AG10803 (cell line): Measurements from ENCODE around the gene C16orf46.

Experiments
- DNase-seq: peaks from one replicate; pipeline ENCODE4 v3.0.0; 2010; ENCODE audit warnings: low read depth
- H3K4me3 ChIP-seq: 2 replicates; pipeline ENCODE4 v1.5.1; 2011; ENCODE audit warnings: mild to moderate bottlenecking, low read length, control low read depth
- CTCF ChIP-seq: conservative IDR thresholded peaks from 2 replicates; pipeline ENCODE4 v1.5.1; 2011; ENCODE audit warnings: mild to moderate bottlenecking, low read length, control low read depth, inconsistent platforms

The C16orf46 gene

DNA sequence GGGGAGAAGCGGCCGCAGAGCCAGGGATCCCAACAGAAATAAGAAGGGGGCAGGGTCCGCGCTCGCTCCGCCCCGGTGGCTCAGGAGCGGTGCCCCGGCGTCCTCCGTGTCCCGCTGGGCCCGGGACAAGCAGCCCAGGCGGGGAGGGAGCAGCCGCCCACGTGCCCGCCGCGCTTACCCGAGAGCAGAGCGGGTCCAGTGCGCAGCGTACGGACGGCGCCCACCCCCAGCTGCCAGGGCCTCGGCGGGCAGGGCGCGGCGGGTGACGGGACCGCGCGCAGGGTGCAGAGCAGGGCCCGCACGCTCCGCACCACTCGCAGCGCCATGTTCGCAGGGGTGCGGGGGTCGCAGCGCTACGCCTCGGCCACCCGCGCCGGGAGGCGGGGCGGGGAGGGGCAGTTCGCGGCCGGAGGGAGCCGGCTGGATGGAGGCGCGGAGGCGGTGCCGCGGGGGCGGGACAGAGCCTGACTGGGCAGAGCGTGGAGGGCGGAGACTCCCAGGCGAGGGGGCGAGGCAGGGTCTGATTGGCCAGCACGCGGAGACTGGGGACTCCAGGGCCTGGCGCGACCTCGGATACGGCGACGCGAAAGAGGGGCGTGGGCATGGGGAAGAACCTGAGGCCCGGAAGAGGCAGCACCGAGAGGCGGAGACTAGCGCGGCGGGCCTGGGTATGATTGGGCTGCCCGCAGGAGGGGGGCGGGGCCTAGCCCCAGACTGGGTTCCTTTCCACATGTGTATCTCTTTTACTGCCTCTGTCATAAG, 19.1 kb upstream of the C16orf46 start, which contains the start of gene GCSH:
Gene GCSH, minus strand, starts transcription at position 443 of the 762 bp plus-strand sequence. Its CDS starts 117 bp downstream, at position 326.
- no peak for TF ChIP-seq CTCF
- DNase-seq: peak; percentile 98
- peak within 1 kb of the TSS; percentile 74 for H3K4me3 ChIP-seq

DNA sequence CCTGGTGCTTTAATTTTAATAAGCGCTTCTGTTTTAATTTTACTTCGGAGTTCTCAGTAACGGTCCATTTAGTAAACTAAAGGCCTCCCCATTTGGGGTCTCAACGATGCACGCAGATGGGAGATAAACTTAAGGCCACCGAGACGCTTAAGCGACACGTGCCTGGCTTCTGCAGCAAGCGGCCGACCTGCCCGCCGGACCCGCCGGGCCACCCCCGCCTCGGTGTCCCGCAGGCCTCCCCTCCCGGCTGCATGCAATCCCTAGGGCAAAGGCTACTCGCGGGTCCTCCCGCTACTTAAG, 18.6 kb upstream of the C16orf46 start:
- peak overlapping the region; percentile 74 for H3K4me3 ChIP-seq
- DNase-seq: no peak
- no peak for TF ChIP-seq CTCF

DNA sequence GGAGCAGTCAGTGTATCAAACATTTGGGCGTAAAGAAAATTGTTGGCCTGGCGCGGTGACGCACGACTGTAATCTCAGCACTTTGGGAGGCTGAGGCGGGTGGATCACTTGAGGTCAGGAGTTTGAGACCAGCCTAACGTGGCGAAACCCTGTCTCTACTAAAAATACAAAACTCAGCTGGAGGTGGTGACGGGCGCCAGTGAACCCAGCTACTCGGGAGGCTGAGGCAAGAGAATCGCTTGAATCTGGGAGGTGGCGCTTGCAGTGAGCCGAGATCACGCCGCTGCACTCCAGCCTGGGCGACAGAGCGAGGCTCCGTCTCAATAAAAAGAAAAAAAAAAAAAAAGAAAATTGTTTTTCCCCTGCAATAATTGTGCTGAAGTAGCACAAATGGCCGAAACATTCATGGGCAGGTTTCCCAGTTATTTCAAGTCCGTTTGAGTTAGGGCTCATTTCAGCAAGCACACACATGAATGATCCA, 17.8 kb upstream of the C16orf46 start:
- TF ChIP-seq CTCF: no peak
- H3K4me3 ChIP-seq: peak overlapping the region; percentile 74
- peak; percentile 36 for DNase-seq

DNA sequence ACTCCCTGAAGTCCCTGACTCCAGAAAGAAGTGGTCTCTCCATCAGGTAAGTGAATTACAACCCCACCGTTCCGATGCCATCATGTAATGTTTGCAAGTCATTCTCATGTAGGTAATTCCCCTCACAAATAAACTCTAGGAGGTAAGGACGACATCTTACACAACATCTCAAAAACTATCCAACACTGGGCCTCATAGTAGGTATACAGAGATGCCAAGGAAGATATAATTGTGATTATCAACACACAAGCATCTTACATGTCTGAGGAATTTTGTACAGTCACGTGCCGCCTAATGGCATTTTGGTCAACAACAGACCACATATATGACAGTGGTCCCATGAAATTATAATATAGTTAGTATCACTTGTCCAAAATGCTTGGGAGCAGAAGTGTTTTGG, 11.8 kb upstream of the C16orf46 start:
- H3K4me3 ChIP-seq: no peak overlapping the region
- no peak for DNase-seq
- no peak for TF ChIP-seq CTCF

- no peak for DNase-seq
- no peak for TF ChIP-seq CTCF
These were observed 4.0 kb upstream of the C16orf46 start for GRCh38 chr16:81081014-81081413.

GRCh38 chr16:81080233-81080632, 3.2 kb upstream of the C16orf46 start:
- DNase-seq: no peak
- H3K4me3 ChIP-seq: no peak overlapping the region
- TF ChIP-seq CTCF: no peak

More at GRCh38 chr16:81081014-81081413, 4.0 kb upstream of the C16orf46 start:
- H3K4me3 ChIP-seq: no peak overlapping the region

DNA sequence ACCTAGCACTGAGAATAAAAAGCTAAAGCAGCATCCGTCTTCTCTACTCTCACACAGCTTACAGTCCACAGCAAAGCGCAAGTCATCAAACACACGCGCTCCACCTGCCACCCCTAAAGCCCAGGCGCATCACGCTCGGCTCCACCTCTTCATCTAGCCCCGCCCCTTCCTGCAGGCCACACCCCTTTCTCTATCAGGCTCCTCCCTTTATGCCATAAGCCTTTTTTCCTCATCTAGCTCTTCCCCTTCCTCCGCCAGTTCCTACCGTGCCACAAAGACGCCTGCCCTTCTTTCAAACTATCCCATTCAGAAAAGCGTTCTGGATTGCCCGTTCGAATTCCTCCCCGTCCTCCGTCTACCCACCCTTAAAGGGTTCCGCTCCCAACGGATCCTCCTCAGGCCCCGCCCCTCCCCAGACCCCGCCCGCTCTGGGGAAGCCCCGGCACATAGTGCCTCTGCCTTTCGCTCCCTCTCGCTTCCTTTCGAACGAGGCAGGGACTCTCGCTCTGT, 417 bp downstream of the C16orf46 start:
- peak overlapping the region; percentile 93 for H3K4me3 ChIP-seq
- peak; percentile 73 for DNase-seq
- TF ChIP-seq CTCF: no peak
